ENCODE data around the gene BHLHE40. TPM values are rescaled to one million over a fixed set of nuclear protein-coding genes. Genes with fewer than 3 reads are reported as not detected.

The BHLHE40 gene
- total and polyA plus RNA-seq, 2 of the 8 experiments (the other 6 are each of a cell fraction or from before 2014, with no cell fraction given): 1.5 to 2.2 TPM

DNA sequence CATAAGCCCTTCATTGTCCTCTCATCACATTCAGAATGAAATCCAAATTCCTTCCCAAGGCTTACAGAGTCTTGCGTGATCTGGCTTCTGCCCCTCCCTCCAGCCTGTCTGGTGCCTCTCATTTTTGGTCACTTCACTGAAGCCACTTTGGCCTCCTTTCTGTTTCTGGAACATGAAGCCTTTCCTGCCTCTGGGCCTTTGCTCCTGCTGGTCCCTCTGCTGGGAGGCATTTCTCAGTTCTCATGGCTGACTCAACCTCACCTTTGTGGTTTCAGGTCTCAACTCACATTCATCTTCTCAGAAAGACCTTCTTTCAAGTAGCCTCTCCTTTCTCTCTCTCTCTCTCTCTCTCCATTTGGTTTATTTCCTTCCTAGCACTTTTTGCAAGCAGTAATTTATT, 43.9 kb upstream of the BHLHE40 start (continued):
- TF ChIP-seq, protein P1, sequence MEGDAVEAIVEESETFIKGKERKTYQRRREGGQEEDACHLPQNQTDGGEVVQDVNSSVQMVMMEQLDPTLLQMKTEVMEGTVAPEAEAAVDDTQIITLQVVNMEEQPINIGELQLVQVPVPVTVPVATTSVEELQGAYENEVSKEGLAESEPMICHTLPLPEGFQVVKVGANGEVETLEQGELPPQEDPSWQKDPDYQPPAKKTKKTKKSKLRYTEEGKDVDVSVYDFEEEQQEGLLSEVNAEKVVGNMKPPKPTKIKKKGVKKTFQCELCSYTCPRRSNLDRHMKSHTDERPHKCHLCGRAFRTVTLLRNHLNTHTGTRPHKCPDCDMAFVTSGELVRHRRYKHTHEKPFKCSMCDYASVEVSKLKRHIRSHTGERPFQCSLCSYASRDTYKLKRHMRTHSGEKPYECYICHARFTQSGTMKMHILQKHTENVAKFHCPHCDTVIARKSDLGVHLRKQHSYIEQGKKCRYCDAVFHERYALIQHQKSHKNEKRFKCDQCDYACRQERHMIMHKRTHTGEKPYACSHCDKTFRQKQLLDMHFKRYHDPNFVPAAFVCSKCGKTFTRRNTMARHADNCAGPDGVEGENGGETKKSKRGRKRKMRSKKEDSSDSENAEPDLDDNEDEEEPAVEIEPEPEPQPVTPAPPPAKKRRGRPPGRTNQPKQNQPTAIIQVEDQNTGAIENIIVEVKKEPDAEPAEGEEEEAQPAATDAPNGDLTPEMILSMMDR (IDR thresholded peaks at IDR 0.05; ENCODE audit: control extremely low read depth in 1 of 3, insufficient read depth in 1 of 3, low read depth in 1 of 3, low read length in 3 of 3): no peak
- TF ChIP-seq CTBP2 (IDR thresholded peaks at IDR 0.05; ENCODE audit: borderline replicate concordance, insufficient read depth, insufficient read length, low read length): no peak
- TF ChIP-seq TAF1 (IDR thresholded peaks at IDR 0.05; ENCODE audit: low read depth, low read length): no peak
- TF ChIP-seq NANOG (IDR thresholded peaks at IDR 0.05; ENCODE audit: insufficient read depth, low read depth, low read length, poor library complexity, severe bottlenecking): no peak
